Ishikawa (cell line): ENCODE measurements around the gene DGKZ.

Experiments used
- CEBPB ChIP-seq: IDR thresholded peaks from 2 replicates; pipeline ENCODE4 v1.6.1; 2012
- CREB1 ChIP-seq: IDR thresholded peaks from 2 replicates; pipeline ENCODE4 v1.6.1; 2012; ENCODE audit warnings: low read depth
- EP300 ChIP-seq: IDR thresholded peaks from 2 replicates; pipeline ENCODE4 v1.6.1; 2012; ENCODE audit warnings: borderline replicate concordance
- RAD21 ChIP-seq: IDR thresholded peaks from 2 replicates; pipeline ENCODE4 v1.6.1; 2012; ENCODE audit warnings: low read depth
- REST ChIP-seq: IDR thresholded peaks from 2 replicates; pipeline ENCODE4 v1.6.1; 2012; ENCODE audit warnings: low read depth, mild to moderate bottlenecking
- TAF1 ChIP-seq: IDR thresholded peaks from 2 replicates; pipeline ENCODE4 v1.6.1; 2012; ENCODE audit warnings: low read depth, mild to moderate bottlenecking
- TEAD4 ChIP-seq: IDR thresholded peaks from 2 replicates; pipeline ENCODE4 v1.6.1; 2012
- ZBTB7A ChIP-seq: IDR thresholded peaks from 2 replicates; pipeline ENCODE4 v1.6.1; 2012; ENCODE audit warnings: low read depth

- TF ChIP-seq CREB1 (no peak), EP300 (no peak), ZBTB7A (no peak), REST (no peak), CEBPB (no peak), RAD21 (no peak), TAF1 (no peak), TEAD4 (no peak)
Observed at GRCh38 chr11:46363031-46363407, 15.8 kb downstream of the DGKZ start.
